ENCODE results near the gene PSMA2. TPM values are rescaled to one million over a fixed set of nuclear protein-coding genes. Genes with fewer than 3 reads are reported as not detected.
A peak's percentile ranks its signal among the peaks of the same experiment; 100 is the strongest.

Gene PSMA2
- total RNA-seq, 1 donor from 2014 or later = 187 TPM

DNA sequence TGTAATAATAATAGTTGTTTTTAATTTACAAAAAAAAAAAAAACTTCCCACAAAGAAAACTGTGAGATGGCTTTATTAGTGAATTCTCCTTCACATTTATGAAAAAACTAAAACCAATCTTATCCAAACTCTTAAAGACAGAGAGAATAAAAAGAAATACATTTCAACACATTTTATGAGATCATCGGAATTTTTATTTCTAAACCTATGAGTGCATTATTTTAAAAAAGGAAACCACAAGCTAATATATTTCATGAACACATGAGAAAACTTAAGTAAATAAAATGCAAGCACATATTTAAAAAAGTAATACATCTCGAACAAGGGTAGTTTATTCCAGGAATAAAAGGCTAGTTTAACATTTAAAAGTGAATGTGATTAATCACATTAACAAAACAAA lies 51.6 kb downstream of the PSMA2 start:
- H3K27ac Mint-ChIP-seq = no peak overlapping the region
- H3K4me1 Mint-ChIP-seq (ENCODE audit: low read depth) = no peaks in the 10 kb centered on the region
- no peak for DNase-seq (ENCODE audit: low spot score)
- peaks cover 1% of the 10 kb centered on the region for H3K27me3 Mint-ChIP-seq (ENCODE audit: insufficient read depth)
- no peaks in the 10 kb centered on the region for H3K36me3 Mint-ChIP-seq (ENCODE audit: low read depth)
- no peak overlapping the region for H3K4me3 Mint-ChIP-seq
- intact Hi-C loops (cut with micrococcal nuclease) = no loop called here
- no peaks in the 10 kb centered on the region for H3K9me3 Mint-ChIP-seq

DNA sequence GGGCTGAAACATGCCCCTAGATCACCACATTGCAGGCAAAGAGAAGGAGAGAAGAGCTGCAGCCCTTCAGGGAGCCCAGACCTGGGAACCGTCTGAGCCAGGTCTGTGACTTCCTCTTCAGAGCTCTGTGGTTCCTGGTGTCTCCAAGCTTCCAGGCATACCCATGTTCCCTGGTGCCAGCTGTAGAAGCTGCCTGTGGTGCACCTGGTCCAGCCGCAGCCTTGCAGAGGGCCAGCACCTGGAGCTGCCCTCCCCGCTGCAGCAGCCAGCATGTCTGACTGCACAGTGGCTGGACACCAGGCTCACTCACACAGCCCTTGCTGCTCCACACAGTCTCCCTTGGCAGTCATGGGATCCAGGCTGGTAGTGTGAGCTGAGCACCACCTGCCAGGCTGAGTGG lies 53.7 kb downstream of the PSMA2 start:
- H3K4me3 Mint-ChIP-seq = no peak overlapping the region
- H3K9me3 Mint-ChIP-seq = no peaks in the 10 kb centered on the region
- no peaks in the 10 kb centered on the region for H3K36me3 Mint-ChIP-seq (ENCODE audit: low read depth)
- intact Hi-C loops (cut with micrococcal nuclease) = no loop called here
- no peak overlapping the region for H3K27ac Mint-ChIP-seq
- no peaks in the 10 kb centered on the region for H3K4me1 Mint-ChIP-seq (ENCODE audit: low read depth)
- peaks cover 1% of the 10 kb centered on the region for H3K27me3 Mint-ChIP-seq (ENCODE audit: insufficient read depth)
- no peak for DNase-seq (ENCODE audit: low spot score)

- Mint-ChIP-seq H3K9me3 (no peaks in the 10 kb centered on the region), H3K27ac (no peak overlapping the region), H3K27me3 (ENCODE audit: insufficient read depth) (peaks cover 1% of the 10 kb centered on the region), H3K4me3 (no peak overlapping the region), H3K4me1 (ENCODE audit: low read depth) (no peaks in the 10 kb centered on the region), H3K36me3 (ENCODE audit: low read depth) (no peaks in the 10 kb centered on the region)
- intact Hi-C loops (cut with micrococcal nuclease) = loop anchor here (2.0 kb wide), 1 partner anchor 43 kb away; no protein-coding TSS in a partner anchor
- DNase-seq (ENCODE audit: low spot score) = no peak
Measured at GRCh38 chr7:42877862-42878261, 54.1 kb downstream of the PSMA2 start.

- Mint-ChIP-seq H3K9me3 (no peaks in the 10 kb centered on the region), H3K36me3 (ENCODE audit: low read depth) (no peaks in the 10 kb centered on the region), H3K27ac (no peak overlapping the region), H3K4me1 (ENCODE audit: low read depth) (peaks cover 5% of the 10 kb centered on the region), H3K4me3 (no peak overlapping the region), H3K27me3 (ENCODE audit: insufficient read depth) (peaks cover 1% of the 10 kb centered on the region)
- intact Hi-C loops (cut with micrococcal nuclease) = loop anchor here (1.0 to 2.0 kb wide), 4 partner anchors 12 to 935 kb away; no protein-coding TSS in a partner anchor
- peak; percentile 26 for DNase-seq (ENCODE audit: low spot score)
Measured at GRCh38 chr7:42876182-42877068, 55.5 kb downstream of the PSMA2 start.

GRCh38 chr7:42869131-42870020 lies 62.6 kb downstream of the PSMA2 start:
- Mint-ChIP-seq H3K4me1 (ENCODE audit: low read depth) (peaks cover 24% of the 10 kb centered on the region), H3K4me3 (peak overlapping the region; percentile 19), H3K27ac (peak overlapping the region; percentile 88), H3K9me3 (peaks cover 23% of the 10 kb centered on the region), H3K27me3 (ENCODE audit: insufficient read depth) (peaks cover 2% of the 10 kb centered on the region), H3K36me3 (ENCODE audit: low read depth) (peaks cover 2% of the 10 kb centered on the region)
- intact Hi-C loops (cut with micrococcal nuclease) = loop anchor here (1.0 to 10.0 kb wide), 7 partner anchors 12 to 988 kb away; partner anchors contain the start of genes GLI3, MRPL32 and PSMA2
- peak; percentile 19 for DNase-seq (ENCODE audit: low spot score)

DNA sequence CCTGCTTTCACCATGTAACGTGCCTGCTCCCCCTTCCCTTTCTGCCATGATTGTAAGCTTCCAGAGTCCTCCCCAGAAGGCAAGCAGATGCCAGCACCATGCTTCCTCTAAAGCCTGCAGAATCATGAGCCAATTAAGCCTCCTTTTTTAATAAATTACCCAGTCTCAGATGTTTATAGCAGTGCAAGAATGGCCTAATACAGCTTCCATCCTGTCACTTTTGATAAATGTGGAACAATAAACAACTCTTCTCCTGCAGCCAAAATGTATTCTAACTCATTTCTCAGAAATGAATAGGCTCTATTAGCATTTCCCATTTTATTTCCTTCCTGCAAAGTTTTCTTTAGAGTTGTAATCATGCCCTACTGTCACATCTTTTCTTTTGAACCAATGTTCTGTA lies 63.5 kb downstream of the PSMA2 start:
- Mint-ChIP-seq H3K4me1 (ENCODE audit: low read depth) (peaks cover 24% of the 10 kb centered on the region), H3K27ac (peak overlapping the region; percentile 88), H3K4me3 (peak overlapping the region; percentile 19), H3K27me3 (ENCODE audit: insufficient read depth) (peaks cover 2% of the 10 kb centered on the region), H3K9me3 (peaks cover 30% of the 10 kb centered on the region), H3K36me3 (ENCODE audit: low read depth) (peaks cover 2% of the 10 kb centered on the region)
- intact Hi-C loops (cut with micrococcal nuclease) = loop anchor here (10.0 kb wide), 1 partner anchor 634 kb away; the partner anchor contains the start of gene GLI3
- DNase-seq (ENCODE audit: low spot score) = no peak

Other genes with a start within 250 kb of the PSMA2 start
- gene C7orf25, start 20.1 kb downstream of the PSMA2 start, total RNA-seq = 5.7 and 6.1 TPM in 2 replicates
- gene MRPL32, start 202 bp upstream of the PSMA2 start, total RNA-seq = 81.5 and 82.0 TPM in 2 replicates
- not detected in 2 replicates for gene HECW1, start 180.5 kb upstream of the PSMA2 start, total RNA-seq